Measurements from ENCODE around the gene FAM3A. TPM values are rescaled to one million over a fixed set of nuclear protein-coding genes. Genes with fewer than 3 reads are reported as not detected.
A peak's percentile ranks its signal among the peaks of the same experiment; 100 is the strongest.

Gene FAM3A
- total RNA-seq, 1 experiment from 2014 or later = 88.8 TPM

GRCh38 chrX:154477891-154478477 lies 38.0 kb downstream of the FAM3A start:
- Histone ChIP-seq H3K4me1 (ENCODE audit: control insufficient read depth, insufficient read depth, low read length) (peaks cover 18% of the 10 kb centered on the region), H3K9me3 (ENCODE audit: control insufficient read depth, insufficient read depth, low read depth, low read length) (no peaks in the 10 kb centered on the region), H3K27me3 (ENCODE audit: control insufficient read depth, insufficient read depth, low read length) (no peaks in the 10 kb centered on the region), H3K36me3 (ENCODE audit: control insufficient read depth, insufficient read depth, low read length) (no peaks in the 10 kb centered on the region), H3K4me3 (ENCODE audit: low read depth in 2 of 2, low read length in 2 of 2) (peak overlapping the region; percentile 65 to 70), H3K27ac (ENCODE audit: low read length) (peak overlapping the region; percentile 84)
- intact Hi-C loops (cut with micrococcal nuclease; ENCODE audit: unreplicated experiment) (no loop called here), in situ Hi-C loops (cut with HindIII; ENCODE audit: low pct_unique_long_range_greater_than_20kb, low sequenced_read_pairs) (no loop called here)
- no peak for TF ChIP-seq TCF7L2 (IDR thresholded peaks at IDR 0.05; ENCODE audit: low read depth, low read length)
- peak; percentile 57 for TF ChIP-seq POLR2AphosphoS5 (IDR thresholded peaks at IDR 0.05; ENCODE audit: low read depth, low read length)
- ATAC-seq = 0 out of 2 replicates have a peak, but pooled peaks have one; percentile 9
- CTCF ChIA-PET = interaction anchor here (0.6 to 1.2 kb wide), 3 partner anchors 13 to 105 kb away, joined by 3 to 6 read pairs (median 3); partner anchors contain the start of gene SLC10A3
- DNase-seq (ENCODE audit: low read depth, low spot score) = no peak
- POLR2A ChIA-PET = interaction anchor here (0.6 kb wide), 1 partner anchor 21 kb away, joined by 11 read pairs; no protein-coding TSS in a partner anchor
- TSS peak; percentile 100 for BruUV-seq (replicated peaks)

DNA sequence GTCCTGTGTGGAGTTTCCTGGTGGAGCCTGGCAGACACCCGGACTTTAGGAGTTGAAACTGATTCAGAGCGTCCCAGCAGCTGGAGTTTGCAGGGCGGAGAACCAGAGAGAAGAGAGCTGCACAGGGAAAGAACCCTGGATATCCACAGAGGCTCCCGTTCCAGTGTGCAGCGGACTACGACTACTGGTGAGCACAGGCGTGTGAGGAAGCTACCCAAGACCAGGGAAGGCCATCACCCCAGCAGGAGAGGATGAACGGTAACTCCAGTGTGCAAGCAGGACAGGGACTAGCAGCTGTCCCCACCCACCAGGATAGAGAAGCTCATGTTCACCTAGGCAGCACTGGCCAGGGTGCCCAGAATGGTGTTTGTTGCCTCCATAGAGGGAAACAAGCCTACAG lies 39.2 kb downstream of the FAM3A start:
- intact Hi-C loops (cut with micrococcal nuclease; ENCODE audit: unreplicated experiment) = no loop called here
- in situ Hi-C loops (cut with HindIII; ENCODE audit: low pct_unique_long_range_greater_than_20kb, low sequenced_read_pairs) = no loop called here
- ATAC-seq = no peak

GRCh38 chrX:154473683-154474082 lies 42.3 kb downstream of the FAM3A start:
- no TSS peak for BruUV-seq (replicated peaks)
- ChIA-PET POLR2A (interaction anchor here (0.6 kb wide), 1 partner anchor 52 kb away, joined by 6 read pairs; no protein-coding TSS in a partner anchor), CTCF (no interaction called here)
- Histone ChIP-seq H3K4me1 (ENCODE audit: control insufficient read depth, insufficient read depth, low read length) (peaks cover 14% of the 10 kb centered on the region), H3K4me3 (ENCODE audit: low read depth in 2 of 2, low read length in 2 of 2) (no peak overlapping the region), H3K27ac (ENCODE audit: low read length) (no peak overlapping the region), H3K36me3 (ENCODE audit: control insufficient read depth, insufficient read depth, low read length) (no peaks in the 10 kb centered on the region), H3K9me3 (ENCODE audit: control insufficient read depth, insufficient read depth, low read depth, low read length) (no peaks in the 10 kb centered on the region), H3K27me3 (ENCODE audit: control insufficient read depth, insufficient read depth, low read length) (no peaks in the 10 kb centered on the region)
- ATAC-seq = no peak
- in situ Hi-C loops (cut with HindIII; ENCODE audit: low pct_unique_long_range_greater_than_20kb, low sequenced_read_pairs) = no loop called here
- intact Hi-C loops (cut with micrococcal nuclease; ENCODE audit: unreplicated experiment) = no loop called here
- no peak for TF ChIP-seq POLR2AphosphoS5 (IDR thresholded peaks at IDR 0.05; ENCODE audit: low read depth, low read length)
- no peak for TF ChIP-seq REST (IDR thresholded peaks at IDR 0.05; ENCODE audit: insufficient read depth in 1 of 2, low read depth in 2 of 2, low read length in 1 of 2)
- TF ChIP-seq, protein P1, sequence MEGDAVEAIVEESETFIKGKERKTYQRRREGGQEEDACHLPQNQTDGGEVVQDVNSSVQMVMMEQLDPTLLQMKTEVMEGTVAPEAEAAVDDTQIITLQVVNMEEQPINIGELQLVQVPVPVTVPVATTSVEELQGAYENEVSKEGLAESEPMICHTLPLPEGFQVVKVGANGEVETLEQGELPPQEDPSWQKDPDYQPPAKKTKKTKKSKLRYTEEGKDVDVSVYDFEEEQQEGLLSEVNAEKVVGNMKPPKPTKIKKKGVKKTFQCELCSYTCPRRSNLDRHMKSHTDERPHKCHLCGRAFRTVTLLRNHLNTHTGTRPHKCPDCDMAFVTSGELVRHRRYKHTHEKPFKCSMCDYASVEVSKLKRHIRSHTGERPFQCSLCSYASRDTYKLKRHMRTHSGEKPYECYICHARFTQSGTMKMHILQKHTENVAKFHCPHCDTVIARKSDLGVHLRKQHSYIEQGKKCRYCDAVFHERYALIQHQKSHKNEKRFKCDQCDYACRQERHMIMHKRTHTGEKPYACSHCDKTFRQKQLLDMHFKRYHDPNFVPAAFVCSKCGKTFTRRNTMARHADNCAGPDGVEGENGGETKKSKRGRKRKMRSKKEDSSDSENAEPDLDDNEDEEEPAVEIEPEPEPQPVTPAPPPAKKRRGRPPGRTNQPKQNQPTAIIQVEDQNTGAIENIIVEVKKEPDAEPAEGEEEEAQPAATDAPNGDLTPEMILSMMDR (IDR thresholded peaks at IDR 0.05) = no peak
- TF ChIP-seq SIN3A (IDR thresholded peaks at IDR 0.05; ENCODE audit: borderline replicate concordance, insufficient read depth, low read depth, low read length) = no peak
- TF ChIP-seq TCF7L2 (IDR thresholded peaks at IDR 0.05; ENCODE audit: low read depth, low read length) = no peak
- no peak for DNase-seq (ENCODE audit: low read depth, low spot score)

More for the DNA sequence above, 39.2 kb downstream of the FAM3A start:
- CTCF ChIA-PET = interaction anchor here (1.2 kb wide), 1 partner anchor 14 kb away, joined by 3 read pairs; the partner anchor contains the start of gene SLC10A3
- H3K27ac ChIP-seq (ENCODE audit: low read length) = 0 out of 2 replicates have a peak overlapping the region, but pooled peaks have one; percentile 29
- peak; percentile 47; the same call in 1 of the 2 replicates for TF ChIP-seq POLR2AphosphoS5 (IDR thresholded peaks at IDR 0.05; ENCODE audit: low read depth, low read length)
- no peak for TF ChIP-seq REST (IDR thresholded peaks at IDR 0.05; ENCODE audit: insufficient read depth in 1 of 2, low read depth in 2 of 2, low read length in 1 of 2)
- TF ChIP-seq TCF7L2 (IDR thresholded peaks at IDR 0.05; ENCODE audit: low read depth, low read length) = no peak
- H3K27me3 ChIP-seq (ENCODE audit: control insufficient read depth, insufficient read depth, low read length) = no peaks in the 10 kb centered on the region
- H3K36me3 ChIP-seq (ENCODE audit: control insufficient read depth, insufficient read depth, low read length) = no peaks in the 10 kb centered on the region
- no peak for DNase-seq (ENCODE audit: low read depth, low spot score)
- POLR2A ChIA-PET = interaction anchor here (0.6 kb wide), 2 partner anchors 50 to 54 kb away, joined by 11 to 14 read pairs; no protein-coding TSS in a partner anchor
- BruUV-seq (replicated peaks) = no TSS peak
- no peaks in the 10 kb centered on the region for H3K9me3 ChIP-seq (ENCODE audit: control insufficient read depth, insufficient read depth, low read depth, low read length)
- H3K4me3 ChIP-seq (ENCODE audit: low read depth in 2 of 2, low read length in 2 of 2) = no peak overlapping the region
- peaks cover 17% of the 10 kb centered on the region for H3K4me1 ChIP-seq (ENCODE audit: control insufficient read depth, insufficient read depth, low read length)
